ENCODE results near the gene AADACL4.

DNA sequence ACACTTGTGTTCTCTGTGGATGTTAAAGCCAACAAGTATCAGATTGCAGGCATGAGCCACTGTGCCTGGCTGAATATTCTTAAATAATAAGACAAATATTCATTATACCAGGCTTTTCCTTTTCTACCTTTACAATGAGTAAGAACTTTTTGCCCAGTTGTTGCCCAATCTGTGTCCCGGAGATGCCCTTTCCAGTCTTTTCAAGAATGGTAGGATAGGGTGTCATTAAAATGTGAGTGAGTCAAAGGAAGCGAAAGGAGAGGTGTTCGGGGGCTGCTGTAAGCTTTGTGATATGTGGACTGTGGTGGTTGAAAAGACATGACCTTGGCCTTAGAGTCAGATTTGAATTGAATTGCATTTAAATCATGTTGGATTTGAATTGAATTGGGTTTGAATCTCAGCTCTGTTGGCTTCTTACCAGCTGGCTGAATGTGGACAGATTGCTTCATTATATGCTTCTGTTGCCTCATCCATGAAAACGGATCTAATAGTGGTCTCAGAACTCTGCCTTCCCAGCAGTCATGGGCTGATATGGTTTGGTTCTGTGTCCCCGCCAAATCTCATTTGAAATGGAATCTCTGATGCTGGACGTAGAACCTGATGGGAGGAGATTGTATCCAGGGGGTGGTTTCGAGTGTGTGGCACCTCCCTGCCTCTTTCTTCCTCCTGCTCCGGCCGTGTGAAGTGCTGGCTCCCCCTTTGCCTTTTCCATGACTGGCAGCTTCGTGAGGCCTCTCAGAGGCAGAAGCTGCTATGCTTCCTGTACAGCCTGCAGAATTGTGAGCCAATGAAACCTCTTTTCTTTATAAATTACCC is 49.3 kb downstream of the AADACL4 start:
- no peak for TF ChIP-seq RCOR1 (conservative IDR thresholded peaks at IDR 0.05; ENCODE audit: low read depth, low read length)
- TF ChIP-seq ATF7 (IDR thresholded peaks at IDR 0.05; ENCODE audit: low read depth) = no peak
- TF ChIP-seq SIN3A (IDR thresholded peaks at IDR 0.05; ENCODE audit: low read depth, low read length) = no peak
- TF ChIP-seq CREB1 (IDR thresholded peaks at IDR 0.05; ENCODE audit: low read depth) = no peak
- TF ChIP-seq ZNF274 (IDR thresholded peaks at IDR 0.05; ENCODE audit: insufficient read depth, insufficient read length) = no peak

All from GM12878 (cell line).